SK-N-SH treated with all-trans-retinoic acid at 6 μM for 48 hours (cell line): ENCODE data around the gene KRTAP2-2.

Source experiments
- ESRRG ChIP-seq: fragments of 250-450 bp; sonication (Bioruptor Pico); IDR thresholded peaks from 2 replicates; pipeline ENCODE4 v1.6.1; 2021; ENCODE audit warnings: mild to moderate bottlenecking
- PATZ1 ChIP-seq: fragments of 250-450 bp; sonication (Bioruptor Pico); IDR thresholded peaks from 2 replicates; pipeline ENCODE4 v1.8.0; 2020; ENCODE audit warnings: mild to moderate bottlenecking, moderate library complexity, borderline replicate concordance
- POU6F1 ChIP-seq: fragments of 250-450 bp; sonication (Bioruptor Pico); IDR thresholded peaks from 2 replicates; pipeline ENCODE4 v1.8.0; 2021; ENCODE audit warnings: low read depth, mild to moderate bottlenecking, moderate library complexity, borderline replicate concordance
- RARB ChIP-seq: fragments of 250-450 bp; sonication (Bioruptor Pico); IDR thresholded peaks from 2 replicates; pipeline ENCODE4 v1.8.0; 2021; ENCODE audit warnings: mild to moderate bottlenecking, moderate library complexity
- ZC3H10 ChIP-seq: fragments of 250-450 bp; sonication (Bioruptor Pico); IDR thresholded peaks from 2 replicates; pipeline ENCODE4 v1.5.1; 2021; ENCODE audit warnings: mild to moderate bottlenecking, moderate library complexity
- ZNF8 ChIP-seq: fragments of 450-650 bp; formaldehyde crosslinking; IDR thresholded peaks from 2 replicates; pipeline ENCODE4 v1.5.0; 2020; ENCODE audit warnings: mild to moderate bottlenecking, moderate library complexity

GRCh38 chr17:41024697-41025096 is 30.3 kb downstream of the KRTAP2-2 start:
- no peak for TF ChIP-seq PATZ1 (CRISPR knock-in tag)
- no peak for TF ChIP-seq ZNF8 (CRISPR knock-in tag)
- TF ChIP-seq ZC3H10 (CRISPR knock-in tag) = no peak
- no peak for TF ChIP-seq ESRRG
- no peak for TF ChIP-seq POU6F1 (CRISPR knock-in tag)
- no peak for TF ChIP-seq RARB (CRISPR knock-in tag)
